HG02852 (cell line): Measurements from ENCODE around the gene LRRC30.
"Not testable (repeated sequence)": the region's sequence is repeated elsewhere in the genome, so short reads cannot be mapped to it uniquely, and the experiment has no call there.

Experiments used
- ATAC-seq: cut with Tn5 transposase; IDR thresholded peaks from one replicate; pipeline ENCODE4 v1.9.1; 2021; ENCODE audit warnings: mild to moderate bottlenecking, moderate library complexity; ENCODE audit not compliant: unreplicated experiment

The LRRC30 gene

GRCh38 chr18:7230626-7231349 lies at the start of gene LRRC30:
Gene LRRC30, plus strand, starts transcription at chr18:7231089. Its CDS starts 50 bp downstream, at chr18:7231139.
- no peak for ATAC-seq

GRCh38 chr18:7185701-7186100 lies 45.2 kb upstream of the LRRC30 start:
- ATAC-seq = no peak

GRCh38 chr18:7190547-7191156 lies 40.2 kb upstream of the LRRC30 start:
- no peak for ATAC-seq

GRCh38 chr18:7191736-7192135 lies 39.2 kb upstream of the LRRC30 start:
- ATAC-seq = no peak

GRCh38 chr18:7195266-7195665 lies 35.6 kb upstream of the LRRC30 start:
- no peak for ATAC-seq

GRCh38 chr18:7196421-7196820 lies 34.5 kb upstream of the LRRC30 start:
- no peak for ATAC-seq

GRCh38 chr18:7197854-7198253 lies 33.0 kb upstream of the LRRC30 start:
- ATAC-seq = no peak

- ATAC-seq = no peak
Observed at GRCh38 chr18:7198326-7198725, 32.6 kb upstream of the LRRC30 start.

- no peak for ATAC-seq
Observed at GRCh38 chr18:7201096-7201495, 29.8 kb upstream of the LRRC30 start.

- no peak for ATAC-seq
Observed at GRCh38 chr18:7202169-7202568, 28.7 kb upstream of the LRRC30 start.

GRCh38 chr18:7203601-7204000 lies 27.3 kb upstream of the LRRC30 start:
- ATAC-seq = not testable (repeated sequence)

GRCh38 chr18:7205346-7205745 lies 25.5 kb upstream of the LRRC30 start:
- ATAC-seq = no peak

- ATAC-seq = no peak
Observed at GRCh38 chr18:7206217-7206616, 24.7 kb upstream of the LRRC30 start.

- ATAC-seq = no peak
Observed at GRCh38 chr18:7207366-7207915, 23.4 kb upstream of the LRRC30 start.

- peak; percentile 55 for ATAC-seq
Observed at GRCh38 chr18:7221424-7222155, 9.3 kb upstream of the LRRC30 start.

GRCh38 chr18:7224198-7224597 lies 6.7 kb upstream of the LRRC30 start:
- ATAC-seq = no peak

GRCh38 chr18:7232218-7232617 lies 1.3 kb downstream of the LRRC30 start:
- ATAC-seq = no peak

- no peak for ATAC-seq
Observed at GRCh38 chr18:7233134-7233810, 2.4 kb downstream of the LRRC30 start.

GRCh38 chr18:7234091-7234490 lies 3.2 kb downstream of the LRRC30 start:
- no peak for ATAC-seq

- no peak for ATAC-seq
Observed at GRCh38 chr18:7234956-7235355, 4.1 kb downstream of the LRRC30 start.

GRCh38 chr18:7236072-7236471 lies 5.2 kb downstream of the LRRC30 start:
- ATAC-seq = no peak
